ENCODE measurements around the gene MAGI2. TPM values are rescaled to one million over a fixed set of nuclear protein-coding genes. Genes with fewer than 3 reads are reported as not detected.
"Not testable (repeated sequence)": the region's sequence is repeated elsewhere in the genome, so short reads cannot be mapped to it uniquely, and the experiment has no call there.

MAGI2 gene
- total RNA-seq, 1 experiment from 2014 or later, result 6.2 TPM

GRCh38 chr7:78530351-78530750 lies 923.1 kb downstream of the MAGI2 start:
- Histone ChIP-seq H3K4me3 (ENCODE audit: insufficient read depth, low read depth, low read length) (no peak overlapping the region), H3K27me3 (ENCODE audit: control insufficient read depth, insufficient read depth, low read length) (no peaks in the 10 kb centered on the region), H3K36me3 (replicated peaks; ENCODE audit: control insufficient read depth, insufficient read depth, low read length) (no peaks in the 10 kb centered on the region)
- no peak for DNase-seq

GRCh38 chr7:78529392-78529791 lies 924.1 kb downstream of the MAGI2 start:
- DNase-seq, result no peak
- Histone ChIP-seq H3K36me3 (replicated peaks; ENCODE audit: control insufficient read depth, insufficient read depth, low read length) (no peaks in the 10 kb centered on the region), H3K27me3 (ENCODE audit: control insufficient read depth, insufficient read depth, low read length) (no peaks in the 10 kb centered on the region), H3K4me3 (ENCODE audit: insufficient read depth, low read depth, low read length) (no peak overlapping the region)

GRCh38 chr7:78528964-78529363 lies 924.5 kb downstream of the MAGI2 start:
- H3K4me3 ChIP-seq (ENCODE audit: insufficient read depth, low read depth, low read length), result no peak overlapping the region
- DNase-seq, result no peak
- no peaks in the 10 kb centered on the region for H3K27me3 ChIP-seq (ENCODE audit: control insufficient read depth, insufficient read depth, low read length)
- H3K36me3 ChIP-seq (replicated peaks; ENCODE audit: control insufficient read depth, insufficient read depth, low read length), result no peaks in the 10 kb centered on the region

- DNase-seq, result peak; percentile 5
- Histone ChIP-seq H3K4me3 (ENCODE audit: insufficient read depth, low read depth, low read length) (no peak overlapping the region), H3K36me3 (replicated peaks; ENCODE audit: control insufficient read depth, insufficient read depth, low read length) (no peaks in the 10 kb centered on the region), H3K27me3 (ENCODE audit: control insufficient read depth, insufficient read depth, low read length) (no peaks in the 10 kb centered on the region)
Measured at GRCh38 chr7:78523930-78524329, 929.5 kb downstream of the MAGI2 start.

- no peaks in the 10 kb centered on the region for H3K36me3 ChIP-seq (replicated peaks; ENCODE audit: control insufficient read depth, insufficient read depth, low read length)
- H3K27me3 ChIP-seq (ENCODE audit: control insufficient read depth, insufficient read depth, low read length), result no peaks in the 10 kb centered on the region
- H3K4me3 ChIP-seq (ENCODE audit: insufficient read depth, low read depth, low read length), result no peak overlapping the region
- DNase-seq, result no peak
Measured at GRCh38 chr7:78521961-78522360, 931.5 kb downstream of the MAGI2 start.

GRCh38 chr7:78516450-78516849 lies 937.0 kb downstream of the MAGI2 start:
- Histone ChIP-seq H3K27me3 (ENCODE audit: control insufficient read depth, insufficient read depth, low read length) (no peaks in the 10 kb centered on the region), H3K4me3 (ENCODE audit: insufficient read depth, low read depth, low read length) (no peak overlapping the region), H3K36me3 (replicated peaks; ENCODE audit: control insufficient read depth, insufficient read depth, low read length) (no peaks in the 10 kb centered on the region)
- DNase-seq, result no peak

- H3K36me3 ChIP-seq (replicated peaks; ENCODE audit: control insufficient read depth, insufficient read depth, low read length), result no peaks in the 10 kb centered on the region
- H3K4me3 ChIP-seq (ENCODE audit: insufficient read depth, low read depth, low read length), result no peak overlapping the region
- no peak for DNase-seq
- H3K27me3 ChIP-seq (ENCODE audit: control insufficient read depth, insufficient read depth, low read length), result no peaks in the 10 kb centered on the region
Measured at GRCh38 chr7:78514634-78515033, 938.8 kb downstream of the MAGI2 start.

- Histone ChIP-seq H3K27me3 (ENCODE audit: control insufficient read depth, insufficient read depth, low read length) (no peaks in the 10 kb centered on the region), H3K4me3 (ENCODE audit: insufficient read depth, low read depth, low read length) (no peak overlapping the region), H3K36me3 (replicated peaks; ENCODE audit: control insufficient read depth, insufficient read depth, low read length) (no peaks in the 10 kb centered on the region)
- peak; percentile 50 for DNase-seq
Measured at GRCh38 chr7:78510580-78511188, 942.8 kb downstream of the MAGI2 start.

GRCh38 chr7:78503301-78503700 lies 950.2 kb downstream of the MAGI2 start:
- H3K27me3 ChIP-seq (ENCODE audit: control insufficient read depth, insufficient read depth, low read length); DNase-seq; H3K36me3 ChIP-seq (replicated peaks; ENCODE audit: control insufficient read depth, insufficient read depth, low read length); H3K4me3 ChIP-seq (ENCODE audit: insufficient read depth, low read depth, low read length): not testable (repeated sequence)

GRCh38 chr7:78501064-78501463 lies 952.4 kb downstream of the MAGI2 start:
- Histone ChIP-seq H3K36me3 (replicated peaks; ENCODE audit: control insufficient read depth, insufficient read depth, low read length) (no peaks in the 10 kb centered on the region), H3K4me3 (ENCODE audit: insufficient read depth, low read depth, low read length) (no peak overlapping the region), H3K27me3 (ENCODE audit: control insufficient read depth, insufficient read depth, low read length) (no peaks in the 10 kb centered on the region)
- no peak for DNase-seq

- no peak overlapping the region for H3K4me3 ChIP-seq (ENCODE audit: insufficient read depth, low read depth, low read length)
- no peak for DNase-seq
- no peaks in the 10 kb centered on the region for H3K27me3 ChIP-seq (ENCODE audit: control insufficient read depth, insufficient read depth, low read length)
- H3K36me3 ChIP-seq (replicated peaks; ENCODE audit: control insufficient read depth, insufficient read depth, low read length), result no peaks in the 10 kb centered on the region
Measured at GRCh38 chr7:78499971-78500370, 953.5 kb downstream of the MAGI2 start.

GRCh38 chr7:78499283-78499682 lies 954.2 kb downstream of the MAGI2 start:
- Histone ChIP-seq H3K36me3 (replicated peaks; ENCODE audit: control insufficient read depth, insufficient read depth, low read length) (no peaks in the 10 kb centered on the region), H3K27me3 (ENCODE audit: control insufficient read depth, insufficient read depth, low read length) (no peaks in the 10 kb centered on the region), H3K4me3 (ENCODE audit: insufficient read depth, low read depth, low read length) (no peak overlapping the region)
- no peak for DNase-seq

GRCh38 chr7:78497728-78498427 lies 955.6 kb downstream of the MAGI2 start:
- Histone ChIP-seq H3K4me3 (ENCODE audit: insufficient read depth, low read depth, low read length) (no peak overlapping the region), H3K36me3 (replicated peaks; ENCODE audit: control insufficient read depth, insufficient read depth, low read length) (no peaks in the 10 kb centered on the region), H3K27me3 (ENCODE audit: control insufficient read depth, insufficient read depth, low read length) (no peaks in the 10 kb centered on the region)
- no peak for DNase-seq

GRCh38 chr7:78496096-78496630 lies 957.3 kb downstream of the MAGI2 start:
- Histone ChIP-seq H3K27me3 (ENCODE audit: control insufficient read depth, insufficient read depth, low read length) (no peaks in the 10 kb centered on the region), H3K36me3 (replicated peaks; ENCODE audit: control insufficient read depth, insufficient read depth, low read length) (no peaks in the 10 kb centered on the region), H3K4me3 (ENCODE audit: insufficient read depth, low read depth, low read length) (no peak overlapping the region)
- no peak for DNase-seq

- DNase-seq, result no peak
- Histone ChIP-seq H3K36me3 (replicated peaks; ENCODE audit: control insufficient read depth, insufficient read depth, low read length) (no peaks in the 10 kb centered on the region), H3K4me3 (ENCODE audit: insufficient read depth, low read depth, low read length) (no peak overlapping the region), H3K27me3 (ENCODE audit: control insufficient read depth, insufficient read depth, low read length) (no peaks in the 10 kb centered on the region)
Measured at GRCh38 chr7:78493401-78493800, 960.1 kb downstream of the MAGI2 start.
